K562 (cell line): ENCODE results near the gene C2CD2L. TPM values are rescaled to one million over a fixed set of nuclear protein-coding genes. Genes with fewer than 3 reads are reported as not detected.

ENCODE experiments used
- ATAC-seq: fragments of 200-7000 bp; cut with Tn5 transposase; 3 replicates; pipeline ENCODE4 v1.9.1; 2020; ENCODE audit warnings: moderate library complexity
- BruUV-seq: library from RNA; stranded (reverse); fragments of 400-500 nt; replicated peaks from 2 replicates; lab custom pipeline; 2021; lab: Mats Ljungman, UMichigan
- CTCF ChIA-PET: fragments of 300-600 bp; formaldehyde crosslinking; extraction: SDS; loops from one replicate; lab custom pipeline; 2021; ENCODE audit warnings: low intra/inter-chr PET ratio; lab: Yijun Ruan, JAX
- POLR2A ChIA-PET: fragments of 300-600, 350-650 bp; sonication (Branson Sonifier 250); formaldehyde crosslinking; extraction: SDS; loops from one replicate; lab custom pipeline; 2021; ENCODE audit warnings: antibody characterized with exemption, inconsistent platforms; lab: Yijun Ruan, JAX
- DNase-seq, 4 experiments: peaks; one replicate each; pipeline versions ENCODE4 v3.0.0 to v3.0.0-alpha.2; 2011 to 2018; ENCODE audit warnings: low spot score in 3 of 4, mixed read lengths in 3 of 4; ENCODE audit errors: extremely low read depth in 1 of 4
- FAIRE-seq: peaks from 2 replicates; lab custom pipeline; 2011; peaks lifted over from hg19 to GRCh38; lab: Jason Lieb, UNC
- H2AFZ ChIP-seq: 2 replicates; pipeline ENCODE4 v1.6.0; 2011; ENCODE audit warnings: low read depth, low read length, control low read depth, inconsistent platforms
- H3K27ac ChIP-seq: fragments of 200-600 bp; 3 replicates; pipeline ENCODE4 v1.8.0; 2011; ENCODE audit warnings: low read depth, mild to moderate bottlenecking, control low read depth, inconsistent platforms, low read length, moderate library complexity, mixed read lengths; ENCODE audit errors: extremely low read depth
- H3K27me3 ChIP-seq, 2 experiments: fragments of 300-600 bp in 1 of 2; 2 replicates in 1 of 2; 3 replicates in 1 of 2; pipeline versions ENCODE4 v1.6.0 to v1.8.0; 2011; ENCODE audit warnings: inconsistent platforms in 2 of 2, low read length in 2 of 2, mild to moderate bottlenecking in 1 of 2, mixed read lengths in 1 of 2, moderate library complexity in 1 of 2; ENCODE audit not compliant: control insufficient read depth in 2 of 2, insufficient read depth in 2 of 2
- H3K36me3 ChIP-seq: fragments of 300-600 bp; 3 replicates; pipeline ENCODE4 v1.8.0; 2011; ENCODE audit warnings: mild to moderate bottlenecking, low read length, inconsistent platforms; ENCODE audit not compliant: control insufficient read depth, insufficient read depth
- H3K4me1 ChIP-seq, 2 experiments: fragments of 200-600 bp in 1 of 2; replicated peaks in 1 of 2; 2 replicates in 1 of 2; 3 replicates in 1 of 2; pipeline versions ENCODE4 v1.5.1 to v1.8.0; 2011; ENCODE audit warnings: inconsistent platforms in 2 of 2, low read length in 2 of 2, mild to moderate bottlenecking in 1 of 2, mixed read lengths in 1 of 2, moderate library complexity in 1 of 2; ENCODE audit not compliant: control insufficient read depth in 2 of 2, insufficient read depth in 2 of 2
- H3K4me2 ChIP-seq: 2 replicates; pipeline ENCODE4 v1.6.1; 2011; ENCODE audit warnings: low read length, control low read depth, inconsistent platforms, mixed read lengths; ENCODE audit not compliant: insufficient read depth
- H3K4me3 ChIP-seq: fragments of 200-600 bp; sonication (generic), shearing (Covaris generic); 2 replicates; pipeline ENCODE4 v1.5.1; 2016; ENCODE audit warnings: control low read depth, inconsistent platforms
- H3K79me2 ChIP-seq: fragments of 200-600 bp; 3 replicates; pipeline ENCODE4 v1.8.0; 2011; ENCODE audit warnings: low read length, inconsistent platforms; ENCODE audit not compliant: control insufficient read depth, insufficient read depth
- H3K9ac ChIP-seq, 2 experiments: 2 replicates each; pipeline versions ENCODE4 v1.6.0 to v1.6.1; 2011; ENCODE audit warnings: low read depth in 2 of 2, low read length in 2 of 2, control low read depth in 1 of 2, inconsistent platforms in 1 of 2, mild to moderate bottlenecking in 1 of 2, mixed read lengths in 1 of 2; ENCODE audit not compliant: insufficient read depth in 1 of 2
- H3K9me1 ChIP-seq: one replicate; pipeline ENCODE4 v1.6.0; 2011; ENCODE audit warnings: inconsistent platforms, mild to moderate bottlenecking, low read length, moderate library complexity; ENCODE audit not compliant: control insufficient read depth, insufficient read depth
- H3K9me3 ChIP-seq: replicated peaks from 2 replicates; pipeline ENCODE4 v1.5.1; 2011; ENCODE audit warnings: low read depth, low read length, inconsistent platforms; ENCODE audit not compliant: control insufficient read depth, insufficient read depth
- H4K20me1 ChIP-seq: replicated peaks from 2 replicates; pipeline ENCODE4 v1.6.1; 2011; ENCODE audit warnings: low read length, inconsistent platforms, mixed read lengths; ENCODE audit not compliant: control insufficient read depth, insufficient read depth
- ELF4 ChIP-seq: fragments of 450-650 bp; formaldehyde crosslinking; IDR thresholded peaks from 2 replicates; pipeline ENCODE4 v1.4.0; 2022; ENCODE audit warnings: missing genetic modification characterization
- GABPA ChIP-seq: fragments of 200-800 bp; sonication (Bioruptor generic); conservative IDR thresholded peaks from 2 replicates; pipeline ENCODE4 v1.6.1; 2016; ENCODE audit warnings: low read depth, missing genetic modification characterization, missing compliant biosample characterization
- GTF3C2 ChIP-seq: IDR thresholded peaks from 3 replicates; pipeline ENCODE4 v1.6.1; 2011; ENCODE audit warnings: borderline replicate concordance, mild to moderate bottlenecking, moderate library complexity; ENCODE audit not compliant: insufficient read length; ENCODE audit errors: extremely low read depth
- SMC3 ChIP-seq: conservative IDR thresholded peaks from 2 replicates; pipeline ENCODE4 v1.6.1; 2011; ENCODE audit warnings: low read depth, low read length, improper control_type of control experiment; ENCODE audit not compliant: insufficient read depth
- WGBS: fragments of 100-300 bp; shearing (Covaris generic); methylation state at CpG from one replicate; pipeline ENCODE4 v1.1.6; 2016; ENCODE audit warnings: low coverage, mixed read lengths; ENCODE audit not compliant: insufficient coverage; ENCODE audit errors: missing lambda C conversion rate; 5-methylcytosine and 5-hydroxymethylcytosine counted together
- in situ Hi-C: fragments of 300-500 bp; cut with MboI; formaldehyde crosslinking; loops from 4 replicates; pipeline ENCODE4 v1.15.0; 2018; ENCODE audit warnings: inconsistent platforms, mixed read lengths
- intact Hi-C: fragments of 100-400 bp; cut with micrococcal nuclease; formaldehyde crosslinking; loops from 2 replicates; pipeline ENCODE4 v1.14.2; 2022
- polyA plus RNA-seq, 8 experiments: library from polyadenylated mRNA; depleted of rRNA in 4 of 8; stranded (reverse) in 5 of 8; unstranded in 3 of 8; fragments of >200 nt; fragmentation: Nextera tagmentation in 2 of 8; fragmentation: Illumina TruSeq in 1 of 8; extraction: Ambion mirVana in 2 of 8; extraction: Trizol in 1 of 8; gene quantifications; 2 replicates each; pipeline versions ENCODE4 v1.2.1 to v1.2.3, GENCODE V29; 2011 to 2014; ENCODE audit warnings: inconsistent platforms in 1 of 8, missing spikeins in 1 of 8
- total RNA-seq, 7 experiments: library from RNA; depleted of rRNA in 6 of 7; stranded (reverse); fragments of >200 nt in 6 of 7; fragmentation: Illumina TruSeq in 2 of 7; extraction: Trizol in 2 of 7; gene quantifications; 2 replicates each; pipeline versions ENCODE4 v1.2.1 to v1.2.3, GENCODE V29; 2011 to 2021; ENCODE audit warnings: low replicate concordance in 1 of 7
- TF ChIP-seq, protein P1 (sequence below): sonication (generic); formaldehyde crosslinking; IDR thresholded peaks from 2 replicates; pipeline ENCODE4 v1.8.0; 2022; ENCODE audit warnings: mild to moderate bottlenecking, missing genetic modification reagents

Gene C2CD2L
- total and polyA plus RNA-seq, 9 of the 15 experiments (the other 6 are each of a cell fraction or from before 2014, with no cell fraction given): 0.66 to 41.2 (median 14.8) TPM

DNA sequence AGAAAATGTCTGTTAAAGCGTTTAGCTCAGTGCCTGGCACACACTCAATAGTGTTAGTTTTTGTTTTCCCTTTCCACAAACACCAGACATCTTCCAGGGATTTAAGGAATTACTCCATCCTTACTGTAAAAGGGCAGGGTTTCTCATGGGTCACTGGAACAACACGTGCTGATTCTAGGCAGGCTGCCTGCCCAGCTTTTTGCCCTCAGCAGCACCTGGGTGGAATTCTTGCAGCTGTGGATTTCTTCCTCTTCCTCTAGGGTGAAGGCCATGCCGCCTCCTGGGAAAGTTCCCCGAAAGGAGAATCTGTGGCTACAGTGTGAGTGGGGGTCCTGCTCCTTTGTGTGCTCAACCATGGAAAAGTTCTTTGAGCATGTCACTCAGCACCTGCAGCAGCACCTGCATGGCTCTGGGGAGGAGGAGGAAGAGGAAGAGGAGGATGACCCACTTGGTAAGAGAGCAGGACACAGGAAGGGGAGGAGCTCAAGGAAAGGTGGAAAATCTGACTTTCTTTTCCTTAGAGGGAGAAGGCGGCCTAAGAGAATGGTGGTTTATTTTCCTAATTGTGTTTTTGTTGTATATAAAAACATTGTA, 19.6 kb downstream of the C2CD2L start (continued):
- TF ChIP-seq GTF3C2 (no peak), ELF4 (CRISPR knock-in tag) (no peak), SMC3 (no peak)

- no peaks in the 10 kb centered on the region for H3K27me3 ChIP-seq
- H2AFZ ChIP-seq: no peak overlapping the region
- BruUV-seq: no TSS peak
- TF ChIP-seq, protein P1, sequence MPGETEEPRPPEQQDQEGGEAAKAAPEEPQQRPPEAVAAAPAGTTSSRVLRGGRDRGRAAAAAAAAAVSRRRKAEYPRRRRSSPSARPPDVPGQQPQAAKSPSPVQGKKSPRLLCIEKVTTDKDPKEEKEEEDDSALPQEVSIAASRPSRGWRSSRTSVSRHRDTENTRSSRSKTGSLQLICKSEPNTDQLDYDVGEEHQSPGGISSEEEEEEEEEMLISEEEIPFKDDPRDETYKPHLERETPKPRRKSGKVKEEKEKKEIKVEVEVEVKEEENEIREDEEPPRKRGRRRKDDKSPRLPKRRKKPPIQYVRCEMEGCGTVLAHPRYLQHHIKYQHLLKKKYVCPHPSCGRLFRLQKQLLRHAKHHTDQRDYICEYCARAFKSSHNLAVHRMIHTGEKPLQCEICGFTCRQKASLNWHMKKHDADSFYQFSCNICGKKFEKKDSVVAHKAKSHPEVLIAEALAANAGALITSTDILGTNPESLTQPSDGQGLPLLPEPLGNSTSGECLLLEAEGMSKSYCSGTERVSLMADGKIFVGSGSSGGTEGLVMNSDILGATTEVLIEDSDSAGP (CRISPR knock-in tag): no peak
- peak; percentile 55 for TF ChIP-seq GABPA (tag)
- TF ChIP-seq, all 486 proteins: peak for 1
- H3K27ac ChIP-seq: no peak overlapping the region
- no peak overlapping the region for H3K4me3 ChIP-seq
- no peaks in the 10 kb centered on the region for H3K9me1 ChIP-seq
- WGBS: 67% methylated on average over 3 of the region's 3 CpGs
- H3K9ac ChIP-seq: peak overlapping the region in 1 of 2 experiments; percentile 52; a peak in 1 of 4 replicates
- no peaks in the 10 kb centered on the region for H3K79me2 ChIP-seq
- ChIA-PET POLR2A (interaction anchor here (0.6 kb wide), 1 partner anchor 19 kb away, joined by 3 read pairs; no protein-coding TSS in a partner anchor), CTCF (no interaction called here)
- no peaks in the 10 kb centered on the region for H4K20me1 ChIP-seq
- H3K9me3 ChIP-seq: no peaks in the 10 kb centered on the region
- peaks cover 44% of the 10 kb centered on the region; the same call in 2 of the 3 replicates for H3K36me3 ChIP-seq
- in situ Hi-C loops: no loop called here
- H3K4me1 ChIP-seq: no peaks in the 10 kb centered on the region; a peak in 2 of 5 replicates
- intact Hi-C loops: no loop called here
- no peak for FAIRE-seq
- ATAC-seq: no peak
- no peak for DNase-seq
- H3K4me2 ChIP-seq: no peak overlapping the region
These were observed 23.5 kb downstream of the C2CD2L start for GRCh38 chr11:119130662-119131061.
